H1 (cell line): Measurements from ENCODE around the gene FAU. TPM values are rescaled to one million over a fixed set of nuclear protein-coding genes. Genes with fewer than 3 reads are reported as not detected.

Experiments
- CTCF ChIA-PET: fragments of 300-600 bp; sonication (Branson Sonifier 250); formaldehyde crosslinking; loops from one replicate; lab custom pipeline; 2021; ENCODE audit not compliant: partially characterized antibody; lab: Charles Lee
- POLR2A ChIA-PET: fragments of 300-600 bp; sonication (Branson Sonifier 250); formaldehyde crosslinking; loops from one replicate; lab custom pipeline; 2021; ENCODE audit warnings: inconsistent platforms; ENCODE audit not compliant: partially characterized antibody; lab: Charles Lee
- DNase-seq, 2 experiments: peaks; one replicate each; pipeline versions ENCODE4 v3.0.0 to v3.0.0-alpha.2; 2010 to 2022; ENCODE audit warnings: low spot score in 2 of 2, low read depth in 1 of 2, mixed read lengths in 1 of 2
- FAIRE-seq: peaks from 2 replicates; lab custom pipeline; 2011; peaks lifted over from hg19 to GRCh38; lab: Jason Lieb, UNC
- H2AFZ ChIP-seq: 2 replicates; pipeline ENCODE4 v1.8.1; 2012; ENCODE audit warnings: low read length, inconsistent platforms
- H2AK5ac ChIP-seq: 2 replicates; pipeline ENCODE4 v1.6.1; 2013; ENCODE audit warnings: low read depth, low read length
- H2BK120ac ChIP-seq: replicated peaks from 2 replicates; pipeline ENCODE3; 2013; ENCODE audit warnings: low read depth, low read length, inconsistent platforms
- H2BK12ac ChIP-seq: 2 replicates; pipeline ENCODE4 v1.6.1; 2013; ENCODE audit warnings: low read depth, low read length
- H2BK15ac ChIP-seq: 2 replicates; pipeline ENCODE4 v1.6.1; 2013; ENCODE audit warnings: low read length
- H2BK20ac ChIP-seq: 2 replicates; pipeline ENCODE4 v1.6.1; 2013; ENCODE audit warnings: low read length
- H2BK5ac ChIP-seq: 2 replicates; pipeline ENCODE4 v1.6.1; 2013; ENCODE audit warnings: low read depth, low read length
- H3K14ac ChIP-seq: 2 replicates; pipeline ENCODE4 v1.6.1; 2013; ENCODE audit warnings: inconsistent platforms; ENCODE audit not compliant: insufficient read length
- H3K18ac ChIP-seq: 2 replicates; pipeline ENCODE4 v1.6.1; 2013; ENCODE audit warnings: low read length; ENCODE audit errors: extremely low read depth
- H3K23ac ChIP-seq: 2 replicates; pipeline ENCODE4 v1.6.1; 2013; ENCODE audit warnings: inconsistent platforms; ENCODE audit not compliant: insufficient read length
- H3K23me2 ChIP-seq: 2 replicates; pipeline ENCODE4 v1.6.1; 2013; ENCODE audit warnings: low read depth, low read length
- H3K27ac ChIP-seq: 2 replicates; pipeline ENCODE4 v1.6.1; 2011; ENCODE audit warnings: low read depth, low read length, inconsistent platforms
- H3K27me3 ChIP-seq, 4 experiments: replicated peaks in 1 of 4; 1 replicate in 1 of 4; 2 replicates in 3 of 4; pipeline versions ENCODE4 v1.6.1 to v1.8.1; 2011 to 2013; ENCODE audit warnings: low read length in 3 of 4, mild to moderate bottlenecking in 3 of 4, inconsistent platforms in 2 of 4, mixed read lengths in 2 of 4, moderate library complexity in 1 of 4; ENCODE audit not compliant: control insufficient read depth in 3 of 4, insufficient read depth in 3 of 4; ENCODE audit errors: extremely low read depth in 1 of 4
- H3K36me3 ChIP-seq, 4 experiments: 2 replicates each; pipeline versions ENCODE4 v1.6.1 to v1.8.1; 2011 to 2013; ENCODE audit warnings: mild to moderate bottlenecking in 4 of 4, low read length in 3 of 4, moderate library complexity in 2 of 4, control low read depth in 1 of 4, inconsistent platforms in 1 of 4; ENCODE audit not compliant: insufficient read depth in 4 of 4, control insufficient read depth in 2 of 4
- H3K4ac ChIP-seq: replicated peaks from 2 replicates; pipeline ENCODE3; 2013; ENCODE audit warnings: low read length, low read depth, mixed read lengths, inconsistent platforms; ENCODE audit not compliant: insufficient read length
- H3K4me1 ChIP-seq, 4 experiments: replicated peaks in 1 of 4; 1 replicate in 1 of 4; 2 replicates in 3 of 4; pipeline versions ENCODE4 v1.6.1 to v1.8.1; 2011 to 2013; ENCODE audit warnings: low read length in 3 of 4, inconsistent platforms in 2 of 4, mixed read lengths in 1 of 4; ENCODE audit not compliant: insufficient read depth in 4 of 4, control insufficient read depth in 3 of 4
- H3K4me2 ChIP-seq, 2 experiments: 2 replicates each; pipeline versions ENCODE4 v1.6.1 to v1.8.1; 2011 to 2013; ENCODE audit warnings: low read depth in 2 of 2, low read length in 2 of 2, control low read depth in 1 of 2, inconsistent platforms in 1 of 2, mild to moderate bottlenecking in 1 of 2; ENCODE audit not compliant: insufficient read depth in 1 of 2
- H3K4me3 ChIP-seq, 4 experiments: fragments of 200-600, 300-600 bp in 1 of 4; sonication (generic), shearing (Covaris generic), sonication (Bioruptor Twin) in 1 of 4; 2 replicates each; pipeline versions ENCODE4 v1.5.1 to v1.8.1; 2011 to 2016; ENCODE audit warnings: low read length in 4 of 4, low read depth in 3 of 4, control low read depth in 2 of 4, inconsistent platforms in 2 of 4, mild to moderate bottlenecking in 2 of 4, mixed read lengths in 1 of 4, moderate library complexity in 1 of 4; ENCODE audit not compliant: insufficient read depth in 2 of 4; ENCODE audit errors: extremely low read depth in 1 of 4
- H3K56ac ChIP-seq: replicated peaks from 2 replicates; pipeline ENCODE3; 2013; ENCODE audit warnings: low read depth, mild to moderate bottlenecking, mixed read lengths, low read length, inconsistent platforms; ENCODE audit not compliant: insufficient read length
- H3K79me1 ChIP-seq: 2 replicates; pipeline ENCODE4 v1.6.1; 2013; ENCODE audit warnings: low read depth, low read length, control low read depth
- H3K79me2 ChIP-seq, 2 experiments: 2 replicates each; pipeline versions ENCODE4 v1.6.1 to v1.8.1; 2012 to 2013; ENCODE audit warnings: low read length in 2 of 2, mild to moderate bottlenecking in 2 of 2, inconsistent platforms in 1 of 2; ENCODE audit not compliant: insufficient read depth in 2 of 2, control insufficient read depth in 1 of 2
- H3K9ac ChIP-seq, 4 experiments: replicated peaks in 1 of 4; 1 replicate in 1 of 4; 2 replicates in 3 of 4; pipeline versions ENCODE4 v1.6.1 to v1.8.1; 2011 to 2013; ENCODE audit warnings: low read depth in 3 of 4, low read length in 3 of 4, control low read depth in 2 of 4, mild to moderate bottlenecking in 2 of 4, moderate library complexity in 2 of 4, inconsistent platforms in 1 of 4; ENCODE audit errors: extremely low read depth in 1 of 4
- H3K9me3 ChIP-seq, 2 experiments: 2 replicates each; pipeline versions ENCODE4 v1.6.1 to v1.8.1; 2012 to 2013; ENCODE audit warnings: mild to moderate bottlenecking in 2 of 2, moderate library complexity in 2 of 2, control low read depth in 1 of 2, inconsistent platforms in 1 of 2, low read depth in 1 of 2, low read length in 1 of 2, mixed read lengths in 1 of 2; ENCODE audit not compliant: insufficient read depth in 2 of 2
- H4K20me1 ChIP-seq, 2 experiments: replicated peaks in 1 of 2; 2 replicates each; pipeline versions ENCODE3 to v1.8.1; 2011 to 2013; ENCODE audit warnings: inconsistent platforms in 2 of 2, low read length in 2 of 2, mild to moderate bottlenecking in 1 of 2; ENCODE audit not compliant: insufficient read depth in 2 of 2, control insufficient read depth in 1 of 2
- H4K5ac ChIP-seq: 2 replicates; pipeline ENCODE4 v1.6.1; 2013; ENCODE audit warnings: low read length, low read depth, mixed read lengths, inconsistent platforms; ENCODE audit not compliant: insufficient read length
- H4K8ac ChIP-seq: 2 replicates; pipeline ENCODE4 v1.8.0; 2013; ENCODE audit warnings: mild to moderate bottlenecking, moderate library complexity, low read length, inconsistent platforms; ENCODE audit not compliant: insufficient read depth; ENCODE audit errors: extremely low read depth
- H4K91ac ChIP-seq: replicated peaks from 2 replicates; pipeline ENCODE3; 2013; ENCODE audit warnings: low read length, mixed read lengths, inconsistent platforms; ENCODE audit not compliant: insufficient read length
- CBX5 ChIP-seq: fragments of 300-800, 300-1000 bp; sonication (generic); IDR thresholded peaks from 2 replicates; pipeline ENCODE4 v1.7.1; 2016; ENCODE audit warnings: antibody characterized with exemption, low read length, low read depth
- CTBP2 ChIP-seq: IDR thresholded peaks from 2 replicates; pipeline ENCODE4 v1.7.0; 2011; ENCODE audit warnings: borderline replicate concordance, mild to moderate bottlenecking, moderate library complexity, mixed read lengths, low read length; ENCODE audit not compliant: insufficient read depth, insufficient read length
- GTF2F1 ChIP-seq: IDR thresholded peaks from 2 replicates; pipeline ENCODE4 v1.6.1; 2012; ENCODE audit warnings: low read depth, low read length, improper control_type of control experiment, borderline replicate concordance
- JUND ChIP-seq: IDR thresholded peaks from 2 replicates; pipeline ENCODE4 v1.6.1; 2011; ENCODE audit warnings: mild to moderate bottlenecking, improper control_type of control experiment, low read length
- KDM5A ChIP-seq: fragments of 200-600 bp; IDR thresholded peaks from 2 replicates; pipeline ENCODE4 v1.7.1; 2012; ENCODE audit warnings: mild to moderate bottlenecking, low read length, inconsistent platforms, mixed read lengths
- PHF8 ChIP-seq: fragments of 200-600 bp; sonication (generic); conservative IDR thresholded peaks from 2 replicates; pipeline ENCODE4 v1.7.1; 2012; ENCODE audit warnings: low read depth, mild to moderate bottlenecking, inconsistent platforms, low read length, moderate library complexity
- RAD21 ChIP-seq, 2 experiments: IDR thresholded peaks in 1 of 2; conservative IDR thresholded peaks in 1 of 2; 2 replicates each; pipeline ENCODE4 v1.6.1; 2011; ENCODE audit warnings: low read depth in 2 of 2, low read length in 2 of 2, improper control_type of control experiment in 1 of 2, inconsistent platforms in 1 of 2, mild to moderate bottlenecking in 1 of 2, moderate library complexity in 1 of 2
- SIRT6 ChIP-seq: IDR thresholded peaks from one replicate; pipeline ENCODE4 v1.7.1; 2012; ENCODE audit warnings: low read length, inconsistent platforms
- TCF12 ChIP-seq: IDR thresholded peaks from 2 replicates; pipeline ENCODE4 v1.6.1; 2011; ENCODE audit warnings: low read depth, mild to moderate bottlenecking, low read length
- WGBS, 2 experiments: shearing (Covaris generic) in 1 of 2; methylation state at CpG; one replicate each; pipeline versions ENCODE4 v1.1.6 to v1.1.7; 2013 to 2015; ENCODE audit warnings: low lambda C conversion rate in 2 of 2, mixed read lengths in 2 of 2, inconsistent platforms in 1 of 2, low coverage in 1 of 2, missing lambda C conversion rate in 1 of 2; ENCODE audit not compliant: insufficient replicate concordance in 2 of 2, insufficient coverage in 1 of 2, insufficient read length in 1 of 2; ENCODE audit errors: extremely low coverage in 1 of 2, missing lambda C conversion rate in 1 of 2; 5-methylcytosine and 5-hydroxymethylcytosine counted together
- polyA plus RNA-seq, 7 experiments: library from polyadenylated mRNA; depleted of rRNA in 3 of 7; stranded (reverse) in 5 of 7; unstranded in 2 of 7; fragments of >200 nt in 5 of 7; fragments of 200-250 nt in 2 of 7; gene quantifications; 1 replicate in 5 of 7; 2 replicates in 1 of 7; 4 replicates in 1 of 7; pipeline versions ENCODE4 v1.2.1 to v1.2.3, GENCODE V29; 2011 to 2013; ENCODE audit warnings: missing spikeins in 2 of 7, mixed read lengths in 2 of 7
- total RNA-seq: library from RNA; stranded (reverse); fragmentation: NEBNext Ultra II Directional; extraction: Animal tissue kit (Norgen Biotek cat#: 25700); gene quantifications from 2 replicates; pipeline ENCODE4 v1.2.1, GENCODE V29; 2021
- TF ChIP-seq, protein P1 (sequence below): IDR thresholded peaks from 2 replicates; pipeline ENCODE4 v1.6.1; 2012; ENCODE audit warnings: inconsistent platforms

Gene FAU
- total and polyA plus RNA-seq, 2 of the 8 experiments (the other 6 are each of a cell fraction or from before 2014, with no cell fraction given): 826 to 896 TPM

DNA sequence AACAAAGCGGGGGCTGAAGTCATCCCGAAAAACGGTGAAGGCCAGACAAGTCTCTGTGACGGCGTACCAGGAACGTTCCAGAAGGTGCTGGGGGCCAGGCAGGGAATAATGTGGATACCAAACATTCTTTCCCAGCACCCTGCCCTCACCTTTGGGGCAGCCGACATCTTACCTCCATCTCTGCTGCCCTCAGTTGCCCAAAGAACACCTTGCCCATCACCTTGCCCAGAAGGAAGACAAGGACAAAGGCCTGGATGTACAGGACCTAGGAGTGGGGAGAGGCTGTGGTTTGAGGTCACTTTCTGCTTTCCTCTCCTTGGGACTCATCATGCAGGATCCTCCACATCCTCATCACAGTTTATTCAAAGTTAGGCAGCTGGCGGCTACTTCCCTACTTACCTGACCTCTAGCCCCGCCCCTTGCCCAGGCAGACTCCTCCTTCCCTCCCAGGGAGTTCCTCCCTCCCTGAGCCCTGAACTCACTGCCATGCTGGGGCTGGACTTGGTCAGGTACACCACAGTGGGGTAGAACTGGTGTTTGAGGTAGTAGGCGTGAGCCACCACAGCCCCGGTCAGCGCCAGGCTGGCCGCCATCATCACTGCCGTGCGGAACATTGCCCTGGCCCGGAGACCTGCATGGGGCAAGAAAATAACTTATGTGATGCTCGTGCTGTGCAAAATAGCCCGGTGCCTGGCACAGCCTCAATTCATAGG, 11.2 kb upstream of the FAU start:
- ChIA-PET CTCF (interaction anchor here (0.9 to 2.9 kb wide), 3 partner anchors 22 to 183 kb away, joined by 3 to 13 read pairs (median 3); partner anchors contain the start of gene TM7SF2), POLR2A (interaction anchor here (1.0 to 15.8 kb wide), 4 partner anchors 17 to 197 kb away, joined by 3 to 305 read pairs (median 12); partner anchors contain the start of genes FAU, GPHA2, MRPL49 and SPDYC)
- peaks cover 0 to 15% of the 10 kb centered on the region in 2 experiments; a peak in 1 of 4 replicates for H3K79me2 ChIP-seq
- H2AK5ac ChIP-seq: no peak overlapping the region
- H3K79me1 ChIP-seq: peaks cover 3% of the 10 kb centered on the region; the same call in 1 of the 2 replicates
- H3K9ac ChIP-seq: peak overlapping the region in 3 of 4 experiments; percentile 10 to 98 (median 44); a peak in 3 of 7 replicates
- peak overlapping the region; percentile 84 to 94 (median 88) for H3K4me3 ChIP-seq
- 61% methylated on average over 18 of the region's 18 CpGs; no CpG with 5 or more reads in 1 of the 2 experiments for WGBS, 2 experiments
- peak in 1 of 2 experiments; percentile 75 for DNase-seq
- no peak overlapping the region for H4K91ac ChIP-seq
- no peak overlapping the region for H3K4ac ChIP-seq
- peaks cover 11 to 30% (median 28%) of the 10 kb centered on the region in 4 experiments; a peak in 7 of 8 replicates for H3K36me3 ChIP-seq
- H3K27ac ChIP-seq: peak overlapping the region; percentile 10; the same call in 1 of the 2 replicates
- peaks cover 0 to 14% of the 10 kb centered on the region in 2 experiments for H4K20me1 ChIP-seq
- H3K27me3 ChIP-seq: no peaks in the 10 kb centered on the region
- no peak overlapping the region for H2BK20ac ChIP-seq
- peaks cover 0 to 13% (median 7%) of the 10 kb centered on the region in 4 experiments; a peak in 6 of 7 replicates for H3K4me1 ChIP-seq
- H3K14ac ChIP-seq: no peak overlapping the region
- H2BK12ac ChIP-seq: peak overlapping the region; percentile 23; the same call in 1 of the 2 replicates
- H3K56ac ChIP-seq: no peak overlapping the region
- no peak overlapping the region for H4K5ac ChIP-seq
- no peaks in the 10 kb centered on the region for H3K9me3 ChIP-seq
- H2BK15ac ChIP-seq: no peak overlapping the region; the same call in 1 of the 2 replicates
- peaks cover 14% of the 10 kb centered on the region for H3K23me2 ChIP-seq
- H3K4me2 ChIP-seq: peak overlapping the region; percentile 77 to 91
- no peak overlapping the region for H2AFZ ChIP-seq
- peak overlapping the region; percentile 100; the same call in 1 of the 2 replicates for H2BK5ac ChIP-seq
- no peak overlapping the region for H3K23ac ChIP-seq
- H2BK120ac ChIP-seq: no peak overlapping the region
- no peak for FAIRE-seq
- H4K8ac ChIP-seq: no peak overlapping the region
- no peak overlapping the region for H3K18ac ChIP-seq
- TF ChIP-seq, protein P1, sequence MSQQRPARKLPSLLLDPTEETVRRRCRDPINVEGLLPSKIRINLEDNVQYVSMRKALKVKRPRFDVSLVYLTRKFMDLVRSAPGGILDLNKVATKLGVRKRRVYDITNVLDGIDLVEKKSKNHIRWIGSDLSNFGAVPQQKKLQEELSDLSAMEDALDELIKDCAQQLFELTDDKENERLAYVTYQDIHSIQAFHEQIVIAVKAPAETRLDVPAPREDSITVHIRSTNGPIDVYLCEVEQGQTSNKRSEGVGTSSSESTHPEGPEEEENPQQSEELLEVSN: no peak
- TF ChIP-seq RAD21 (IDR thresholded peaks at IDR 0.05 in 1 of 2, conservative IDR thresholded peaks at IDR 0.05 in 1 of 2; ENCODE audit: low read depth in 2 of 2, low read length in 2 of 2) (no peak), GTF2F1 (no peak), CTBP2 (no peak), CBX5 (no peak), SIRT6 (no peak), KDM5A (no peak), TCF12 (no peak), JUND (no peak), PHF8 (no peak)
